ENCODE data around the gene TBXAS1. TPM values are rescaled to one million over a fixed set of nuclear protein-coding genes. Genes with fewer than 3 reads are reported as not detected.

The TBXAS1 gene
- total and polyA plus RNA-seq, 2 of the 8 experiments (the other 6 are each of a cell fraction or from before 2014, with no cell fraction given): 0.86 to 2.1 TPM

DNA sequence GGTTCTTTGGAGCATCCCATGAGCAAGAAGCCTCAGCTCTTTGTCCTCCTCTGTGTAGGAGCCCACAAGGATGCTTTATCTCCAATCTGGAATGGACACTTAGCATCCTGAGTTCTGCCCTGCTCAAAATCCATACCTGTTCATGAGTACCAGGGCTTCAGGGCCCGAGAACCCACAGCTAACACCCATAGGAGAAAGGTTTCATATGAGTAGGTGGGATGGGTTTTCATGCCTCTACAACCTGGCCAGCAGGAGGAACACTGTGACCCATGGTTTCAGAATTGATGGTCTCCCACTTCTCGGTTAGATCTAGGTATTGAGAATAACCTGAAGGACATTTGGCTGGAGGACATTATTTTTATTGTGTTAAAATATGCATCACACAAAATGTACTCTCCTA lies 57.8 kb downstream of the TBXAS1 start (continued):
- TF ChIP-seq, protein P1, sequence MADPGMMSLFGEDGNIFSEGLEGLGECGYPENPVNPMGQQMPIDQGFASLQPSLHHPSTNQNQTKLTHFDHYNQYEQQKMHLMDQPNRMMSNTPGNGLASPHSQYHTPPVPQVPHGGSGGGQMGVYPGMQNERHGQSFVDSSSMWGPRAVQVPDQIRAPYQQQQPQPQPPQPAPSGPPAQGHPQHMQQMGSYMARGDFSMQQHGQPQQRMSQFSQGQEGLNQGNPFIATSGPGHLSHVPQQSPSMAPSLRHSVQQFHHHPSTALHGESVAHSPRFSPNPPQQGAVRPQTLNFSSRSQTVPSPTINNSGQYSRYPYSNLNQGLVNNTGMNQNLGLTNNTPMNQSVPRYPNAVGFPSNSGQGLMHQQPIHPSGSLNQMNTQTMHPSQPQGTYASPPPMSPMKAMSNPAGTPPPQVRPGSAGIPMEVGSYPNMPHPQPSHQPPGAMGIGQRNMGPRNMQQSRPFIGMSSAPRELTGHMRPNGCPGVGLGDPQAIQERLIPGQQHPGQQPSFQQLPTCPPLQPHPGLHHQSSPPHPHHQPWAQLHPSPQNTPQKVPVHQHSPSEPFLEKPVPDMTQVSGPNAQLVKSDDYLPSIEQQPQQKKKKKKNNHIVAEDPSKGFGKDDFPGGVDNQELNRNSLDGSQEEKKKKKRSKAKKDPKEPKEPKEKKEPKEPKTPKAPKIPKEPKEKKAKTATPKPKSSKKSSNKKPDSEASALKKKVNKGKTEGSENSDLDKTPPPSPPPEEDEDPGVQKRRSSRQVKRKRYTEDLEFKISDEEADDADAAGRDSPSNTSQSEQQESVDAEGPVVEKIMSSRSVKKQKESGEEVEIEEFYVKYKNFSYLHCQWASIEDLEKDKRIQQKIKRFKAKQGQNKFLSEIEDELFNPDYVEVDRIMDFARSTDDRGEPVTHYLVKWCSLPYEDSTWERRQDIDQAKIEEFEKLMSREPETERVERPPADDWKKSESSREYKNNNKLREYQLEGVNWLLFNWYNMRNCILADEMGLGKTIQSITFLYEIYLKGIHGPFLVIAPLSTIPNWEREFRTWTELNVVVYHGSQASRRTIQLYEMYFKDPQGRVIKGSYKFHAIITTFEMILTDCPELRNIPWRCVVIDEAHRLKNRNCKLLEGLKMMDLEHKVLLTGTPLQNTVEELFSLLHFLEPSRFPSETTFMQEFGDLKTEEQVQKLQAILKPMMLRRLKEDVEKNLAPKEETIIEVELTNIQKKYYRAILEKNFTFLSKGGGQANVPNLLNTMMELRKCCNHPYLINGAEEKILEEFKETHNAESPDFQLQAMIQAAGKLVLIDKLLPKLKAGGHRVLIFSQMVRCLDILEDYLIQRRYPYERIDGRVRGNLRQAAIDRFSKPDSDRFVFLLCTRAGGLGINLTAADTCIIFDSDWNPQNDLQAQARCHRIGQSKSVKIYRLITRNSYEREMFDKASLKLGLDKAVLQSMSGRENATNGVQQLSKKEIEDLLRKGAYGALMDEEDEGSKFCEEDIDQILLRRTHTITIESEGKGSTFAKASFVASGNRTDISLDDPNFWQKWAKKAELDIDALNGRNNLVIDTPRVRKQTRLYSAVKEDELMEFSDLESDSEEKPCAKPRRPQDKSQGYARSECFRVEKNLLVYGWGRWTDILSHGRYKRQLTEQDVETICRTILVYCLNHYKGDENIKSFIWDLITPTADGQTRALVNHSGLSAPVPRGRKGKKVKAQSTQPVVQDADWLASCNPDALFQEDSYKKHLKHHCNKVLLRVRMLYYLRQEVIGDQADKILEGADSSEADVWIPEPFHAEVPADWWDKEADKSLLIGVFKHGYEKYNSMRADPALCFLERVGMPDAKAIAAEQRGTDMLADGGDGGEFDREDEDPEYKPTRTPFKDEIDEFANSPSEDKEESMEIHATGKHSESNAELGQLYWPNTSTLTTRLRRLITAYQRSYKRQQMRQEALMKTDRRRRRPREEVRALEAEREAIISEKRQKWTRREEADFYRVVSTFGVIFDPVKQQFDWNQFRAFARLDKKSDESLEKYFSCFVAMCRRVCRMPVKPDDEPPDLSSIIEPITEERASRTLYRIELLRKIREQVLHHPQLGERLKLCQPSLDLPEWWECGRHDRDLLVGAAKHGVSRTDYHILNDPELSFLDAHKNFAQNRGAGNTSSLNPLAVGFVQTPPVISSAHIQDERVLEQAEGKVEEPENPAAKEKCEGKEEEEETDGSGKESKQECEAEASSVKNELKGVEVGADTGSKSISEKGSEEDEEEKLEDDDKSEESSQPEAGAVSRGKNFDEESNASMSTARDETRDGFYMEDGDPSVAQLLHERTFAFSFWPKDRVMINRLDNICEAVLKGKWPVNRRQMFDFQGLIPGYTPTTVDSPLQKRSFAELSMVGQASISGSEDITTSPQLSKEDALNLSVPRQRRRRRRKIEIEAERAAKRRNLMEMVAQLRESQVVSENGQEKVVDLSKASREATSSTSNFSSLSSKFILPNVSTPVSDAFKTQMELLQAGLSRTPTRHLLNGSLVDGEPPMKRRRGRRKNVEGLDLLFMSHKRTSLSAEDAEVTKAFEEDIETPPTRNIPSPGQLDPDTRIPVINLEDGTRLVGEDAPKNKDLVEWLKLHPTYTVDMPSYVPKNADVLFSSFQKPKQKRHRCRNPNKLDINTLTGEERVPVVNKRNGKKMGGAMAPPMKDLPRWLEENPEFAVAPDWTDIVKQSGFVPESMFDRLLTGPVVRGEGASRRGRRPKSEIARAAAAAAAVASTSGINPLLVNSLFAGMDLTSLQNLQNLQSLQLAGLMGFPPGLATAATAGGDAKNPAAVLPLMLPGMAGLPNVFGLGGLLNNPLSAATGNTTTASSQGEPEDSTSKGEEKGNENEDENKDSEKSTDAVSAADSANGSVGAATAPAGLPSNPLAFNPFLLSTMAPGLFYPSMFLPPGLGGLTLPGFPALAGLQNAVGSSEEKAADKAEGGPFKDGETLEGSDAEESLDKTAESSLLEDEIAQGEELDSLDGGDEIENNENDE (IDR thresholded peaks at IDR 0.05; ENCODE audit: insufficient replicate concordance, low read length): no peak
- TF ChIP-seq SUZ12 (IDR thresholded peaks at IDR 0.05; ENCODE audit: low read length): no peak
- no peak for TF ChIP-seq KDM4A (IDR thresholded peaks at IDR 0.05; ENCODE audit: low read depth, low read length, severe bottlenecking)
- TF ChIP-seq POU5F1 (IDR thresholded peaks at IDR 0.05; ENCODE audit: low read depth, low read length): no peak
- TF ChIP-seq FOSL1 (IDR thresholded peaks at IDR 0.05; ENCODE audit: insufficient read depth, low read depth, low read length): no peak
- no peak for TF ChIP-seq ASH2L (IDR thresholded peaks at IDR 0.05; ENCODE audit: low read length)
- TF ChIP-seq RBBP5 (IDR thresholded peaks at IDR 0.05; ENCODE audit: borderline replicate concordance, low read depth, low read length): no peak

Measured in H1 (cell line).